HG03039 (cell line): ENCODE data around the gene DNAI7.

Experiments
- ATAC-seq: cut with Tn5 transposase; IDR thresholded peaks from one replicate; pipeline ENCODE4 v1.9.1; 2021; ENCODE audit warnings: mild to moderate bottlenecking, moderate library complexity; ENCODE audit not compliant: unreplicated experiment

The DNAI7 gene

DNA sequence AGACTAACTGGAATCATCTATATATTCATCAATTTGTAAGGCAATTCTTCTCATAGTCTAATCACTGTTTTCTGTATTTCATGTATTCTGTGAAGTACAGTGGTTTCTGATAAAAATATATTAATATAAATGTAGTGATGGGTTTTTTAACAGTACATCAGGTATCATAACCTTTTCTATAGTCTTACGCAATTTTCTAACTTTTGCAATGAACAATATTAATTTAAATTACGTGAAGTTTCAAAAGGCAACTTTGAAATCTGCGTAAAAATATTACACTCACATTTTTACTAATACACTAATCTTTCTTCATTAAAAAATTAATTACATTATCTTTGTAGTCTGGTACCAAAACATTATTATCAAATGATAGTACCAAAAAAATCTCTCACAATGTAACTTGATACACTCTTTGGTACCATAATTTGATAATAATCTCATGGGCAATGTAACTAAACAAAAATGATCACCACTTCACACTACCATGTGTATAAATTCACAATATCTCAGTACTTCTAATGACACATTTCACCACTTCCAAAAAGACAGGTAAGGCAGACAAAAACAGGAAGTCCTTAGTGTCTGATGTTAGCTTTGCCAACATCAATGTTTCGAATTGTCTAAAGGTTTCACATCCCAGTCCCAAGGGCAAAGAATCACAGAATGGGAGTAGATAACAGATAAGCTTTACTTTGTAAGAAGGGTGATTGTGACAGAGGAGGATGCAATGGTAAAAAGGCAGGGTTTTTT lies 8.7 kb downstream of the DNAI7 start:
- ATAC-seq = no peak

DNA sequence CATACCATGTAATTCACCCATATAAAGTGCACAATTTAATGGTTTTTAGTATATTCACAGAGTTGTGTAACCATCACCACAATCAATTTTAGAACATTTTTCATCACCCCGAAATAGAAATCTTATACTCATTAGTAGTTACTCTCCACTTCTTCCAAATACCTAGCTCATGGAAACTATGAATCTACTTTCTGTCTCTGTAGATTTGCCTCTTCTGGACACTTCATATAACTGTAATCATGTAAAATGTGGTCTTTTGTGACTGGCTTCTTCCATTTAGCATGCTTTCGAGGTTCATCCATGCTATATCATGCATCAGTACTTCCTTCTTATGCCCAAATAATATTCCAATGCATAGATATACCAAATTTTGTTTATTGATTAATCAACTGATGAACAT lies 10.8 kb downstream of the DNAI7 start:
- no peak for ATAC-seq

DNA sequence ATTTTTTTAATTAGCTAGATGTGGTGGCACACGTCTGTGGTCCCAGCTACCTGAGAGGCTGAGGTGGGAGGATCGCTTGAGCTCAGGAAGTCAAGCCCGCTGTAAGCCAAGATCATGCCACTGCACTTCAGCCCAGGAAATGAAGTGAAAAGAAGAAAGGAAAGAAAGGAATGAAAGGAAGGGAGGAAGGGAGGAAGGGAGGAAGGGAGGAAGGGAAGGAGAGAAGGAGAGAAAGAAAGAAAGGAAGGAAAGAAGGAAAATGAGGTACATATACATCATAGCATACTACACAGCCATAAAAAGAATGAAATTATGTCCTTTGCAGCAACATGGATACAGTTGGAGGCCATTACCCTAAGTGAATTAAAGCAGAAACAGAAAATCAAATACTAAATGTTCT lies 12.2 kb downstream of the DNAI7 start:
- ATAC-seq = no peak

DNA sequence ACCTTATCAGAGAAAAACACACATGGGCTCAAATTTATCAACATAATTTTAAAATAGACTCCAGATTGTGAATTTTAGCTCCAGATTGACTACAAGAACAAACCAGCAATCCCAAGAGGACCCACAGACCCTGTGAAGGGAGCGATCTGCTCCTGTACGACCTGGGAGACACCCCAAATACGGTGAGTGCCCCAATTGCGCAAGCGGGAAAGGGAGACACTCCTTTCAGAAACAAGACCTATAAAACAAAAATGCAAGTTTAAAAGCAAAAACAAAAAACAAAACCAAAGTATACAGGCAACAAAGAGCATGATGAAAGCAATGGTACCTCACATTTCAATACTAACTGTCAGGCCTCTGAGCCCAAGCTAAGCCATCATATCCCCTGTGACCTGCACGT lies 32.1 kb downstream of the DNAI7 start:
- ATAC-seq = no peak

DNA sequence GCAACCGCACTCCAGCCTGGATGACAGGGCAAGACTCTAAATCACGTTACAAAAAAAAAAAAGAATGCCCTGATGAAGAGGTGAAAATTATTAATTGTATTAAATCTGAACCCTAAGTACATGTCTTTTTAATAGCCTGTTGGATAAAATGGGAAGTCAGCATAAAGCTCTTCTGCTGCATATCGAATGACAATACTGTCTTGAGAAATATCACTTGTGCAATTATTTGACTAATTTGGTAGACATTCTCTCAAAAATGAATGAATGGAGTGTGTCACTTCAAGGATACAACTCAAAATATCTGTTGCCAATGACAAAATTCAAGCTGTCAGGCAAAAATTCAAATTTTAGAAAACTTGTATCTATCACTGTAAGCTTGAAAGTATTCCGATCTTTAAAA lies 38.9 kb downstream of the DNAI7 start:
- ATAC-seq = no peak

DNA sequence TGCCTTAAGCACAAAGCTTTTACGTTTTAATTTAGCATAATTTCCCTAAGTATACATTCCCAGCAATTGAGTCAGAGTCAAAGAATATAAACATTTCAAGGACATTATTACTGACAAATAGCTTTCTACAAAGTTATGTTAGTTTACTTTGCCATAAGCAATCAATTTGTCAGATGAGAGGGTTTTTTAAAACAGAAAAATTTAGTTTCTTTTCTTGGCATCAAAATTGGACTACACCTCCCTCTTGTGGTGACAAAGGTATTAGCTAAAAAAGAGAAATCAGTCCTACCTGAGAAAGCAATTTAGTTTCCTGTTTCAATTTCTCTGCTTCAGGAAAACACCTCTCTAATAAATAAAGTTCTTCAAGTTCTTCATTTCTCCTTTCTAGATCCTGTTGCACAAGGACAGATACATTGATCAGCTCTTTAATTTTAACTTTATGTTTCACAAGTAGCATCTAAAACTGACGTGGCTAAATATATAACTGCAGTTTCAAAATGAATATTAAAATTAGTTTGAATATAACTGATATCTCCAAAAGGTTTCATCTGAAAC lies 39.9 kb downstream of the DNAI7 start:
- peak; percentile 50 for ATAC-seq

DNA sequence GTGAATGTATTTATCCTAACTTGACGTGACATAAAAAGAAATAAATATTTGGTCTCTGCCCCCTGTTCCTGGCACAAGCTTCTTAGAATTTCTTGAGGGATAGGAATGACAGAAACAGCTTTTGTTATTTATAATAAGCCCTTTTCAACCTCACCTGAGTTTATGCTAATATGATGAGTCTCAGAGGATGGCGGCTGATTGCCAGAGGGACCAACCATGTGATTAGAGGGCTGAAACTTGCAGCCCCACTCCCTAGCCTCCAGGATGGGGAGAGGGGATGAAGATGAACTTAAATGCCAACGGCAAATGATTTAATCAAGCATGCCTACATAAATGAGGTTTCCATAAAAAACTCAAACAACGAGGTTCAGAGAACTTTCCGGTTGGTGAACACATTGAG lies 42.9 kb downstream of the DNAI7 start:
- no peak for ATAC-seq

DNA sequence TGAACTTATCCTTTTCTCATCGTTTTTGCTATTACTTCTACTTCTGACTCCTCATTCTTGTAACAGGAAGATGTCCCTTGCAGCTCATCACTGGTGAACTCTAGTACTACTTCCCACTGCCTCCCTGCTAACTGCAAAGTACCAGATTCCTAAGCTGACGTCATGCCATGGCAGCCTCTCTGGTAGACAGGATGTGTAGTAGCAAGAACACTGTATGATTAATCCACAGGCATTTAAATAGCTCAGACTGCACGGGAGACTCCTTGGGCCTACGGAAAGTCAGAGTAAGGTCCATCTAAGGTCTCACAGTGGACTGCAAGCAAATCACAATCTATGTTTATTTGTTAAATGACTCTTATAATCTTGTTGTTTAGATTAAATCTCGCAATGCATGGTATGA lies 43.5 kb downstream of the DNAI7 start:
- ATAC-seq = no peak

DNA sequence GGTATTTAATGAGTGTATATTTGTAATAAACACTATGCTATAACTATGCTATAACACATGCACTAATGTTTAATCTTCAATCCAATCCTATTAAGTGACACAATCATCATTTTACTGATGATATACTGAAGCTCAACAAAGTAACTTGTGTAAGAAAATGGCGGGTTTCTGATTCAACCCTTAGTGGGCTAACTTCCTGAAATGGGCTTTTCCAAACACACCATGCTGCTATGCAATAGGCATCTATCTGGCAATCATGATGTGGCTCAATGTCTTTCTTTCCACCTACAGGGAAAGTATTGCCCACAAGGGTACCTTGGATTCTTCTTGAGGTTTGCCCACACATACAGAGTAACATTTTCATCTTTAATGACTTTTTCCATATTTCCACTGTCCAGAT lies 48.3 kb downstream of the DNAI7 start:
- no peak for ATAC-seq

DNA sequence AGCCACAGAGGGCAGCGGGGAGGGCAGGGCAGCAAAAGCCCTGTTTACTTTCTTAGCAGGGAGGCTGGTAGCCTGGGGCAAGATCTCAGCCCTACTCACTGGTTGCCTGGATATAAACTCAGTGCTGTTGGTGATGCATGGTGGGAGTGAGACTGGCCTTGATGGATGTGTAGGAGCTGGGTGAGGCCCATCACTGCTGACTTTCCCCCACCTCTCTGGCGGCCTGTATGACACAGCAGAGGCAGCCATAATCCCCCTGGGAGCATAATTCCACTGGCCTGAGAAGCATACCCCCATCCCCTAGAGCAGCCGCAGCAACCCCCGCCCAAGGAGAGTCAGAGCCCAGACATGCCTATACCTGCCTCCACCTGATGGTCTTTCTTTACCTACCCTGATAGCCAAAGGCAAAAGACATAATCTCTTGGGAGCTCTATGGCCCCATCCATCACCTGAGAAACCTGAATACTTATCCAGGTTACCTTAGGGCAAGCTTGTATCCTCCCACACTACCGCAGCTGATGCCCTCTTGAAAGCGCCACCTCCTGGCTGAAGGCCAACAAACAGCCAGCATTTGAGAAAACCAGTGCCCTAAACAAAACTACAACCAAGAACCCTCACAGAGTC lies 59.3 kb downstream of the DNAI7 start:
- ATAC-seq = no peak

DNA sequence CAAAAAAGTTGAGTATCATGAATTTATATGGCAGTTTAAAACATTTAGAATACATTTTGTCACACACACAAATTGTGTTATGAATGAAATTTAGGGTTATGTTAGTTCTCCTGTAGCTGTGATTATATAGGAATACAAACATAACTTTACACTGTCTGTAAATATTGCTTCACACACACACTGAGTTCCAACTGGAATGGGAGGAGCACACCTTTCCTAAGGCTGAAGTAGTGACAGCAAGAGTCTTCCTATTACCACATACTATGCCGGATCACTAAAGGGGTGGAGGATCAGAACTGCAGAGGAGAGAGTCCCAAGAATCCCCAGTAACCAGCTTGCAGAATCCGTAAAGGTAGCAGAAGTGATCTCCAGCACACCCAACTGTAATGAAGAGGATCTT lies 63.7 kb downstream of the DNAI7 start:
- no peak for ATAC-seq

DNA sequence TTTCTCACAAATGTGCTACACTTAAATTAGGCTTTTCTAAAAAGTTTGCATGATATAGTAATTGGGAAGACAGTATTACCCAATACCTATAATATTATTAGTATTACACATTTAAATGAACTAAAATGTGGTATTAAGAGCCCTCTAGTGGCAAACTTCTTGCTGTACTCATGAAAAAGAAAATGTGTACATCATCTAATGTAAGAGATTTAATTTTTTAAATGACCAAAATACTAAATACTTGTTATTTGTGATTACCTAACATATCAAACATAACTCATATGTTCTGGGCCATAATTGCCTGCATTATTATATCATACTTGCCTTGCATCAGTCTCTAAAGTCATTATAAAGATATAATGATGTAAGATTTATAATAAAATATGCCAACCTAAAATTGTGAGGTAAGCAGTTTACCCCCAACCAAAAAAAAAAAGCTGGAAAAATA lies 64.2 kb downstream of the DNAI7 start:
- ATAC-seq = no peak

DNA sequence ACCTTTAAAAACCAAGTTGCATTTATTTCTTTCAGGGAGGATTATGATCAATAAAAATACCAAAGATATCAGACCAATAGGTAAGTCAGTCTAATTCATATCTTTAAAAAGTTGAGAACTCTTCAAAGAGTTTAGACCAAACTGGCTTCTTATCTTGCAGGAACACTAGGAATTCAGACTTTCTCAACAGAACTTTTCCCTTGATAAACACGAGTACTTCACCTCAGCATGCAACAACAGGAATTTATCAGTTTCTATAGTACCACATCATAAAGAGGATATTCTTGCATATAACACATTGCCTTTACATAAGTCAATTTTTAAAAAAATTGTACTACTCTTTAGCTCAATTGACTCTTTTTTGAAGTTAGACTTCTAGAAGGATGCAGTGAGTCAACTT lies 68.2 kb downstream of the DNAI7 start:
- ATAC-seq = no peak

DNA sequence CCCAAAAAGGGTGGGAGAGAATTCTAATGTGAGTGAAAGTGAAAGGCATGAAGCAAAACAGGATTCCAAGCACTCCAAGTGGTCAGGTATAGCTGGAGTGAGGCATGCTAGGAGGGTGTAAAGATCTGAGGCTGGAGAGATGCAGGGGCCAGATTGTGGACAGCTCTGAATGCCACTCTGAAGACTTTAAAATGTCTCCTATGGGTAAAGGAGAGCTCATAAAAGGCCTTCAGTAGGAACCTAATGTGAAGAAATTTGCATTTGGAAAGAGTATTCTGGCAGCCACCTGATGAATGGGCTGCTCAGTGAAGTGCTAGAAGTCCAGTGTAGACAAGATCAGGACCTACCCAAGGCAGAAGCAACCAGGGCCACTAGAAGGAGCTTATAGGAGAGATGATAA lies 68.9 kb downstream of the DNAI7 start:
- no peak for ATAC-seq

DNA sequence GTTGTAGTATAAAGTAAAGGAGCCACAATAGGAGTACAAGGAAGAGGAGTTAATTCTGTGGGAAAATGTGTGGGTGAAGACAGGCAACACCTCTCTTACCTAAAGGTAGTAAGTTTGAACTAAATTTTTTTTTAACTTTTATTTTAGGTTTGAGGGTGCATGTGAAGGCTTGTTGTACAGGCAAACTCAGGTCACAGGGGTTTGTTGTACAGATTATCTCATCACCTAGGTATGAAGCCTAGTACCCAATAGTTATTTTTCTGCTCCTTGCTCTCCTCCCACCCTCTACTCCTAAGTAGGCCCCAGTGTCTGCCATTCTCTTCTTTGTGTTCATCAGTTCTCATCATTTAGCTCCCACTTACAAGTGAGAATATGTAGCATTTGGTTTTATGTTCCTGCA lies 70.5 kb downstream of the DNAI7 start:
- ATAC-seq = no peak

DNA sequence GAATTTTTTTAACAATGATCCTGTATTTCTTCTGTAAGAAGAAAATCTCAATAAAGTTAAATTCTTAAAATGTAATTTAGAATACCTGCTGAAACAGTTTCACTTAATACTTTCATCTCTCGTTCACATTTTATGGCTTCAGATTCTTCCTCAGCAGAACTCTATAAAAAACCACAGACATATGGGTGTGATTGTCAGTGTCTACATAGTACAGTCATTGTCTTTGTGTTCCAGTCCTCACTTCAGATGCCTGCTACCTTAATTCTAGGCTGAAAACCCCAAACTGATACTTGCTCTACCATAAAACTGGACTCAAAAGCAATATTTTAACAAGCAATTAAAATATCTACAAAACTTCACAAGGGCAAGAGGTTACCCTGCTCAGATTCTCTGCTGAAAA lies 71.8 kb downstream of the DNAI7 start:
- no peak for ATAC-seq

DNA sequence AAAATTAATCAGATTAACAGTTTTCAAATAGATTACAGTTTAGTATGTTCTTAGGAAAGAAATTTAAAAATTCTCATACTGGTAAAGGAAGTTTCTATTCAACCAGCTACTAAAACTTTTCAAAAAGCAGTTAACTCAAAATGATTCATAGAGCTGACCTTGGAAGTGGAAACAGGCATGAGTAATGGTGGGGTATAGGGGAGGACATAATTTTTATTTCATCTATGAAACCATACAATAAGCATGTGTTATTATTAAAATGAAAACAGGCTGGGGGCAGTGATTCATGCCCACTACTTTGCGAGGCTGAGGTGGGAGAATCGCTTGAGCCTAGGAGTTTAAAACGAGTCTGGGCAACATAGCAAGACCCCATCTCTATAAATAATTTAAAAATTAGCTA lies 73.0 kb downstream of the DNAI7 start:
- no peak for ATAC-seq

DNA sequence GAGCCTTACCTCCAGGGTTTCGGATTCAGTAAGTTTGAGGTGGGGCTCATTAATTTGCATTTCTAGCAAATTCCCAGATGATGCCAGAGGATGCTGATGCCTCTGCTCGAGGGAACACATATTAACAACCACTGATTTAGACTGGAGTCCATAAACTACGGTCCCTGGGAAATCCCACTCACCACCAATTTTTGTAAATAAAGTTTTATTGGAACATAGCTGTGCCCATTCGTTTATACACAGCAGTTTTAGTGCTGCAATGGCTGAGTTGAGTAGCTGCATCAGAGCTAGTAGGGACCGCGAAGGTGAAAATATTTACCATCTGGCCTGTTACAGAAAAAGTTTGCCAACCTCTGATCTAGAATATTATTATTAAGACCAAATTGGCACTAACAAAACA lies 73.8 kb downstream of the DNAI7 start:
- ATAC-seq = no peak

DNA sequence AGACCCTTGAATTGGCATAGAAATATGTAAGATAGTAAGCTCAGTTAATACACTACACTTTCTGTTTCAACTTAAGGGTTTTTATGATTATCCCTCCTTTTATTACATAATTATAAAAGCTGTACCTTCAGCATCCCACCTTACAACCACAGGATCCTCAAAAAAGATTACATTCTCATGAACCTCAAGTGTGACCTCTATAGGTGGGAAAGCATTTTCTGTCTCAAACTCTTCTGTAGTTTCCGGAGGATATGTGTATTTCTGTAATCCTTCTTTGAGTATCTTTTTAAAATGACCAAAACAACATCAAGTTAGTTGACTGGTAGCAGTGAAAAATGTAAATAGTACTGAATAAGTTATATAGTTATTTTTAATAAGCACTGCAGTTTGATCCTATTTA lies 75.9 kb downstream of the DNAI7 start:
- ATAC-seq = no peak

DNA sequence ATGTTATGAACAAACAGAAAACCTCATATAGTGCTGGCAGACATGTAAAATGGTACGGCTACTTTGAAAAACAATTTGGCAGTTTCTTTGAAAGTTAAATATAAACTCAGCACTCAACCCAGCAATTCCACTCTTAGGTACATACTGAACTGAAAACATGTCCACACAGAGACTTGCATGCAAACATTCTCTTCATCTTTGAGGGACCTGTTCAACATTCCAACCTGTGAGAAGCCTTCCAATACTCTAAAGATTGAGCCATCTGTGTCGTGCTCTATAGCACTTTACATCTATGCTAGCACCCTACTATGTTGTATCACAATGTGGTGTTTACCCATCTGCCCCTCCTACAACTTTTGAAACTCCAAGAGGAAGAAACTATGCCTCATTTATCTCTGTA lies 79.3 kb downstream of the DNAI7 start:
- no peak for ATAC-seq

DNA sequence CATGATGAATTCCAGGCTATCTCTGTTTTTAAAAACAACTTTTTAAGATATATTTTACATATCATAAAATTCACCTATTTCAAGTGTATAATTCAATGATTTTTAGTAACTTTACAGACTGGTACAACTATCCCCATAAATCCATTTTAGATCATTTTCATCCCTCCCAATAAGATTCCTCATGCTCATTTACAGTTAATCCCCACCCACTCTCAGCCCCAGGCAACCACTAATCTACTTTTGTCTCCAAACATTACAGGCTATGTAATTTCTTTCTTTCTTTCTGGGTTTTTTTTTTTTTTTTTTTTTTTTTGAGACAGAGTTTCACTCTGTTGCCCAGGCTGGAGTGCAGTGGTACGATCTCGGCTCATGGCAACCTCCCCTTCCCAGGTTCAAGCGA lies 81.3 kb downstream of the DNAI7 start:
- ATAC-seq = no peak

DNA sequence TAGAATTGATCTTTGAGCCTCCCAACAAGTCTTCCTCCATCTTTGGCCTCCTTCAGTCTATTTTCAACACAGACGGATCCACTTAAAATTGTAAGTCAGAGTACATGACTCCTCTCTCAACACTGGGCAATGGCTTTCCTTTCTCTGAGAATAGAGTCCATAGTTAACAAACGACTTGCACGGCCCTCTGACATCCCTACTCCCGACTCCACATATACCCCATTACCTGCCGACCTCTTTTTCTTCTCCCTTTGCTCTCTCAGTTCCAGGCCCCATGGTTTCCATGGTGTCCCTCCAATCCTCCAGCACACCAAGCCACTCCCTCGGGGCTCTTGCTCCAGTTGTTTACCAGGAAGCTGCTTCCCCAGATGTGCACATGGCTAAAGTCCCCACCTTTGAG lies 84.7 kb downstream of the DNAI7 start:
- no peak for ATAC-seq

DNA sequence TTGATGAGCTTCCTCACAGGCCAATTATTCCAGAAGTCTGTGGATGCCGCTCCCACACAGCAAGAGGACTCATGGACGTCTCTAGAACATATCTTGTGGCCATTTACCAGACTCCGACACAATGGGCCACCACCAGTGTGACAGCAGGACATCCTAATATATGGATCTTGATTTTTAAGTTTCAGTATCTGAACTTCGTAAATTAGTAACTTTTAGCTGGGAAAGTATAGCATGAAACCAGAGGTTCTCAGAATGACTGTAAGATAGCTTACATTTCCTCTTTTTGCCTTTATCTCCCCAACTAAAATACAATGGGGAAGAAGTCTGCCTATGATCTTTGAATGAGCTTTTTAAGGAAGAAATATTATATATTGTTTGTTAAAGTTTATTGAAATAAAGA lies 87.0 kb downstream of the DNAI7 start:
- ATAC-seq = peak; percentile 90
